SK-N-SH treated with all-trans-retinoic acid at 6 μM for 48 hours (cell line): ENCODE results near the gene ADAM19.

Source experiments
- ATAC-seq: fragments of 200-7000 bp; cut with Tn5 transposase; 3 replicates; pipeline ENCODE4 v1.9.1; 2020; ENCODE audit warnings: mild to moderate bottlenecking, moderate library complexity
- ARNTL ChIP-seq: fragments of 450-650 bp; formaldehyde crosslinking; IDR thresholded peaks from 2 replicates; pipeline ENCODE4 v1.5.0; 2020; ENCODE audit warnings: low read depth, mild to moderate bottlenecking, moderate library complexity, borderline replicate concordance
- BACH2 ChIP-seq: fragments of 250-450 bp; sonication (Bioruptor Pico); IDR thresholded peaks from 2 replicates; pipeline ENCODE4 v1.9.0; 2021; ENCODE audit warnings: mild to moderate bottlenecking, borderline replicate concordance
- CREB5 ChIP-seq: fragments of 250-450 bp; sonication (Bioruptor Pico); IDR thresholded peaks from 2 replicates; pipeline ENCODE4 v1.5.1; 2020; ENCODE audit warnings: low read depth, mild to moderate bottlenecking, moderate library complexity
- CSRNP3 ChIP-seq: fragments of 250-450 bp; sonication (Bioruptor Pico); IDR thresholded peaks from 2 replicates; pipeline ENCODE4 v1.5.1; 2021; ENCODE audit warnings: mild to moderate bottlenecking, moderate library complexity
- ESRRG ChIP-seq: fragments of 250-450 bp; sonication (Bioruptor Pico); IDR thresholded peaks from 2 replicates; pipeline ENCODE4 v1.6.1; 2021; ENCODE audit warnings: mild to moderate bottlenecking
- GLIS3 ChIP-seq: fragments of 250-450 bp; sonication (Bioruptor Pico); IDR thresholded peaks from 2 replicates; pipeline ENCODE4 v1.5.0; 2020; ENCODE audit warnings: mild to moderate bottlenecking, moderate library complexity
- ISL1 ChIP-seq: fragments of 250-450 bp; sonication (Bioruptor Pico); IDR thresholded peaks from 2 replicates; pipeline ENCODE4 v2.1.2; 2022; ENCODE audit warnings: mild to moderate bottlenecking, moderate library complexity
- POU6F1 ChIP-seq: fragments of 250-450 bp; sonication (Bioruptor Pico); IDR thresholded peaks from 2 replicates; pipeline ENCODE4 v1.8.0; 2021; ENCODE audit warnings: low read depth, mild to moderate bottlenecking, moderate library complexity, borderline replicate concordance
- RARB ChIP-seq: fragments of 250-450 bp; sonication (Bioruptor Pico); IDR thresholded peaks from 2 replicates; pipeline ENCODE4 v1.8.0; 2021; ENCODE audit warnings: mild to moderate bottlenecking, moderate library complexity
- SNAI2 ChIP-seq: fragments of 250-450 bp; sonication (Bioruptor Pico); IDR thresholded peaks from 2 replicates; pipeline ENCODE4 v1.5.0; 2020; ENCODE audit warnings: mild to moderate bottlenecking, moderate library complexity
- TCF4 ChIP-seq: fragments of 250-450 bp; sonication (Bioruptor Pico); IDR thresholded peaks from 2 replicates; pipeline ENCODE4 v1.8.0; 2021; ENCODE audit warnings: mild to moderate bottlenecking, moderate library complexity, borderline replicate concordance
- TOX ChIP-seq: fragments of 250-450 bp; sonication (Bioruptor Pico); IDR thresholded peaks from 2 replicates; pipeline ENCODE4 v1.8.0; 2021; ENCODE audit warnings: mild to moderate bottlenecking, moderate library complexity, borderline replicate concordance
- TSHZ2 ChIP-seq: fragments of 250-450 bp; sonication (Bioruptor Pico); IDR thresholded peaks from 2 replicates; pipeline ENCODE4 v1.5.0; 2020; ENCODE audit warnings: mild to moderate bottlenecking, moderate library complexity
- ZC3H10 ChIP-seq: fragments of 250-450 bp; sonication (Bioruptor Pico); IDR thresholded peaks from 2 replicates; pipeline ENCODE4 v1.5.1; 2021; ENCODE audit warnings: mild to moderate bottlenecking, moderate library complexity
- ZFP30 ChIP-seq: fragments of 450-650 bp; formaldehyde crosslinking; IDR thresholded peaks from 2 replicates; pipeline ENCODE4 v1.5.0; 2022; ENCODE audit warnings: mild to moderate bottlenecking, moderate library complexity
- ZNF565 ChIP-seq: fragments of 450-650 bp; formaldehyde crosslinking; conservative IDR thresholded peaks from 2 replicates; pipeline ENCODE4 v1.5.0; 2020; ENCODE audit warnings: low read depth, mild to moderate bottlenecking, moderate library complexity
- ZNF70 ChIP-seq: fragments of 450-650 bp; formaldehyde crosslinking; IDR thresholded peaks from 2 replicates; pipeline ENCODE4 v1.5.0; 2020; ENCODE audit warnings: mild to moderate bottlenecking, moderate library complexity
- ZNF8 ChIP-seq: fragments of 450-650 bp; formaldehyde crosslinking; IDR thresholded peaks from 2 replicates; pipeline ENCODE4 v1.5.0; 2020; ENCODE audit warnings: mild to moderate bottlenecking, moderate library complexity

Gene ADAM19

GRCh38 chr5:157463081-157463480 lies 112.5 kb downstream of the ADAM19 start:
- no peak for ATAC-seq
- TF ChIP-seq ARNTL = no peak
- TF ChIP-seq ISL1 (CRISPR knock-in tag) = no peak
- TF ChIP-seq BACH2 (CRISPR knock-in tag) = no peak
- no peak for TF ChIP-seq CREB5
- TF ChIP-seq ZNF8 (CRISPR knock-in tag) = no peak
- TF ChIP-seq POU6F1 (CRISPR knock-in tag) = no peak
- TF ChIP-seq TOX (CRISPR knock-in tag) = no peak
- TF ChIP-seq GLIS3 (CRISPR knock-in tag) = no peak
- no peak for TF ChIP-seq ZNF70 (CRISPR knock-in tag)
- TF ChIP-seq ZNF565 (CRISPR knock-in tag) = no peak
- no peak for TF ChIP-seq SNAI2 (CRISPR knock-in tag)
- no peak for TF ChIP-seq TSHZ2 (CRISPR knock-in tag)
- no peak for TF ChIP-seq RARB (CRISPR knock-in tag)
- TF ChIP-seq ESRRG (CRISPR knock-in tag) = no peak
- no peak for TF ChIP-seq ZFP30 (CRISPR knock-in tag)
- TF ChIP-seq, all 23 proteins: peak for 0

DNA sequence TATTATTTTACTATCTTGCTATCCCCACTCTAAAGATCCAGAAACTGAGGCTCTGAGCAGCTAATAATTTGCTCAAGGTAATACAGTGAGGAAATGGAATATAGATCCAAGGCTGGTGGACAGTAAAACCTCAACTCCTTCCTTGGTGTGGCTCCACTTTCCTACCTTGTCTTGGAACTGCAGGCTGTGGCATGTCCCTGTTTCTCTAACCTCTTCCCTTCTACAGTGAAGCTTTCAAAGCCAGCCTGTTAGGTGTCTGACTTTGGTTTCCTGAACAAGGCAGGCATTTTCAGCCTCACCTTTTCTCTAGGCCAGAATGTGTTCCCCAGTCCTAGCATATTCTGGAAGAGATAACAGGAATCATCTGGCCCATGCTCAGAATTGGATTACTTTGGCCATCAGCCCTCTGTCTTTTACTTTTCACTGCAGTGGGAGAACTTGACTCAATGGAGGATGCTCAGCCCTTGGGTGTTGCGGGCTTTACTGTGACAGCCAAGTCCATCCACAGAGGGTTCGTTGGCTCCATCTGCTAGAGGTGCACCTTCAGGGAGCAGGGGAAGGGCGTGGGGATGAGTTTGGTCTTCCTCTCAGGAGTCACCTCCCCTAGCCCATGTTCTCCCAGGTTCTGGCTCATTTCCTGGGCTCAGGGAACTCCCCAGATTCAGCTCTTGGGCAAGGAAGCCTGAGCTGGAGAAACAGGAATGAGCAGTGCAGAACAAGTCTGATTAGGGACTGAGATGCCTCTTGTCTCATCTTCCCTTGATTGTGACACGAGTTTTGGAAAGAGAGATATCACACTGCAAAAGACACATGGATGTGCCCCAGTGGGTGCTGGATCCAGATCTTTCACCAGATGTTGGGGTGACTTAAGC lies 114.4 kb downstream of the ADAM19 start:
- ATAC-seq = no peak
- TF ChIP-seq ZC3H10 = no peak
- no peak for TF ChIP-seq POU6F1 (CRISPR knock-in tag)
- no peak for TF ChIP-seq TCF4 (CRISPR knock-in tag)
- no peak for TF ChIP-seq CSRNP3 (CRISPR knock-in tag)
- no peak for TF ChIP-seq CREB5
- no peak for TF ChIP-seq ARNTL
- no peak for TF ChIP-seq ZNF565 (CRISPR knock-in tag)
- TF ChIP-seq, all 23 proteins: peak for 0
